ENCODE data around the gene MGAT4D.

MGAT4D gene

DNA sequence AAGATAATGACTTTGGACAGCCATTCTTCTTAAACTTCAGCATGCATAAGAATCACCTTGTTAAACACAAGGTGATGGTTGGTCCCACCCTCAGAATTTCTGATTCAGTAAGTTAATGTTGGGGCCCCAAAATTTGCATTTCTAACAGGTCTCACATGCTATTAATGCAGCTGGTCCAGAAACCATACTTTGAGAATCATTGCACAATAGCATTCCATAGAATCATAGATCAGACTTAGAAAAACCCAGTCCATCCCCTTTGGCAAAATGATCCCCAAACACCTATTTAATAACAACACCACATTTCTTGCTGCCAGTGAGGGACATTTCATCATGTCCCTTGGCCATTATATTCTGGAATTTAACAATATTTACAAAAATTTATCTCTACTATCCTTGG lies 6.2 kb upstream of the MGAT4D start:
- TF ChIP-seq, protein P1, sequence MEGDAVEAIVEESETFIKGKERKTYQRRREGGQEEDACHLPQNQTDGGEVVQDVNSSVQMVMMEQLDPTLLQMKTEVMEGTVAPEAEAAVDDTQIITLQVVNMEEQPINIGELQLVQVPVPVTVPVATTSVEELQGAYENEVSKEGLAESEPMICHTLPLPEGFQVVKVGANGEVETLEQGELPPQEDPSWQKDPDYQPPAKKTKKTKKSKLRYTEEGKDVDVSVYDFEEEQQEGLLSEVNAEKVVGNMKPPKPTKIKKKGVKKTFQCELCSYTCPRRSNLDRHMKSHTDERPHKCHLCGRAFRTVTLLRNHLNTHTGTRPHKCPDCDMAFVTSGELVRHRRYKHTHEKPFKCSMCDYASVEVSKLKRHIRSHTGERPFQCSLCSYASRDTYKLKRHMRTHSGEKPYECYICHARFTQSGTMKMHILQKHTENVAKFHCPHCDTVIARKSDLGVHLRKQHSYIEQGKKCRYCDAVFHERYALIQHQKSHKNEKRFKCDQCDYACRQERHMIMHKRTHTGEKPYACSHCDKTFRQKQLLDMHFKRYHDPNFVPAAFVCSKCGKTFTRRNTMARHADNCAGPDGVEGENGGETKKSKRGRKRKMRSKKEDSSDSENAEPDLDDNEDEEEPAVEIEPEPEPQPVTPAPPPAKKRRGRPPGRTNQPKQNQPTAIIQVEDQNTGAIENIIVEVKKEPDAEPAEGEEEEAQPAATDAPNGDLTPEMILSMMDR (IDR thresholded peaks at IDR 0.05; ENCODE audit: borderline replicate concordance, insufficient read depth, low read depth, low read length): no peak
- no peak overlapping the region for H3K4me3 ChIP-seq (ENCODE audit: low read depth, low read length)

GRCh38 chr4:140499391-140499790 lies 1.3 kb upstream of the MGAT4D start:
- TF ChIP-seq, protein P1 (IDR thresholded peaks at IDR 0.05; ENCODE audit: borderline replicate concordance, insufficient read depth, low read depth, low read length): no peak

GRCh38 chr4:140497405-140497746 lies 717 bp downstream of the MGAT4D start:
- TF ChIP-seq, protein P1 (IDR thresholded peaks at IDR 0.05; ENCODE audit: borderline replicate concordance, insufficient read depth, low read depth, low read length): no peak
- no peak overlapping the region for H3K4me3 ChIP-seq (ENCODE audit: low read depth, low read length)

More at GRCh38 chr4:140499391-140499790, 1.3 kb upstream of the MGAT4D start:
- H3K4me3 ChIP-seq (ENCODE audit: low read depth, low read length): no peak overlapping the region

DNA sequence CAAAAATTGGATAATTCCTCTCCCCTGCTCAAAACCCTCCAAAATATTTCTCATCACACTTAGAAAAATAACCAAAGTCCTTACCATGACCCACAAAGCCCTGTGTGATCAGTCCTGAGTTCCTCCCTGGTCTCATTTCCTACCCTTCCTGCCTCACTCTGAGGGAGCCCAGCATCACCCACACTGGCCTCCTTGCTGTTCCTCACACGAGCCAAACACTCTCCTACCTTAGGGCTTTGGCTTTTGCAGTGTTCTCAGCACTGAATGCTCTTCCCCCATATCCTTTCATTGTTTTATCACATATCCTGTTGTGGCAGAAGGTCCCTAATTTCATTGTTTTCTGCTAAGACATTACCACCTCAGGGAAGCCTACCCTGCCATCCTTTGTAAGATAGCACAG lies 12.2 kb downstream of the MGAT4D start:
- H3K4me3 ChIP-seq (ENCODE audit: low read depth, low read length): no peak overlapping the region
- TF ChIP-seq, protein P1 (IDR thresholded peaks at IDR 0.05; ENCODE audit: borderline replicate concordance, insufficient read depth, low read depth, low read length): no peak

- TF ChIP-seq, protein P1 (IDR thresholded peaks at IDR 0.05; ENCODE audit: borderline replicate concordance, insufficient read depth, low read depth, low read length): no peak
- H3K4me3 ChIP-seq (ENCODE audit: low read depth, low read length): no peak overlapping the region
Observed at GRCh38 chr4:140483445-140483844, 14.6 kb downstream of the MGAT4D start.

GRCh38 chr4:140472156-140472555 lies 25.9 kb downstream of the MGAT4D start:
- TF ChIP-seq, protein P1 (IDR thresholded peaks at IDR 0.05; ENCODE audit: borderline replicate concordance, insufficient read depth, low read depth, low read length): no peak
- no peak overlapping the region for H3K4me3 ChIP-seq (ENCODE audit: low read depth, low read length)

GRCh38 chr4:140469791-140470733 lies 28.0 kb downstream of the MGAT4D start:
- H3K4me3 ChIP-seq (ENCODE audit: low read depth, low read length): no peak overlapping the region
- TF ChIP-seq, protein P1 (IDR thresholded peaks at IDR 0.05; ENCODE audit: borderline replicate concordance, insufficient read depth, low read depth, low read length): no peak
